Measurements from ENCODE around the gene ARHGEF16. TPM values are rescaled to one million over a fixed set of nuclear protein-coding genes. Genes with fewer than 3 reads are reported as not detected.

Gene ARHGEF16
- not detected in 2 replicates for polyA plus RNA-seq

GRCh38 chr1:3453891-3454810 lies at the start of gene ARHGEF16:
Gene ARHGEF16, plus strand, starts transcription at chr1:3454665. Its CDS starts 8,420 bp downstream, at chr1:3463085.

Other genes with a start within 250 kb of the ARHGEF16 start
- 0.36 TPM in 1 of 2 replicates, not detected in the other for gene MEGF6, start 156.8 kb downstream of the ARHGEF16 start, polyA plus RNA-seq
- gene TPRG1L, start 170.3 kb downstream of the ARHGEF16 start, polyA plus RNA-seq, result 25.9 and 28.9 TPM in 2 replicates
- gene WRAP73, start 195.4 kb downstream of the ARHGEF16 start, polyA plus RNA-seq, result 3.4 and 4.3 TPM in 2 replicates
- not detected in 2 replicates for gene TP73, start 197.9 kb downstream of the ARHGEF16 start, polyA plus RNA-seq

All from Purkinje cell (primary cell).